Measurements from ENCODE around the gene RETREG1. TPM values are rescaled to one million over a fixed set of nuclear protein-coding genes. Genes with fewer than 3 reads are reported as not detected.

RETREG1 gene
- total and polyA plus RNA-seq, 2 experiments from 2014 or later = 23.8 to 24.0 TPM

DNA sequence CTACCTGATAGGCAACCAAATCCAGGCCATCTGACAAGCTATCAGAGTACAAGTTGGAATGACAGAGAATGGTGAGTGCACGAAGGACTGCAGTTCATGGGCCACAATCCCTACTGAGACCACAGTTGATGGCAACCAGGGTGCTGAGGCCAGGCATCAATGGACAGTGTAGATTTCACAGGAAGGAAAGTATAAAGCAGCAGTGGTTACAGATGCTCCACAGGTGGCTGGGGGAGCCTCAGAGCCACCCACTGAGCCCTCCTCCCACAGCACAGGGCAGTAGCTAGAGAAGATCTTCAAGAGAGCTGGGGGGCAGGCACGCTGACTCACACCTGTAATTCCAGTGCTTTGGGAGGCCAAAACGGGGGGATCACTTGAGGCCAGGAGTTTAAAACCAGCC, 49.4 kb downstream of the RETREG1 start:
- Histone ChIP-seq H3K27me3 (no peaks in the 10 kb centered on the region), H3K9me2 (replicated peaks; ENCODE audit: insufficient read depth) (no peaks in the 10 kb centered on the region), H3K27ac (no peak overlapping the region), H3K79me2 (no peaks in the 10 kb centered on the region), H2AFZ (no peak overlapping the region), H4K20me1 (ENCODE audit: insufficient read depth, poor library complexity, severe bottlenecking) (no peaks in the 10 kb centered on the region), H3K4me2 (no peak overlapping the region), H3K9me3 (ENCODE audit: low read depth) (no peaks in the 10 kb centered on the region), H3K36me3 (replicated peaks; ENCODE audit: insufficient read depth, low read depth) (no peaks in the 10 kb centered on the region), H3K4me1 (ENCODE audit: insufficient read depth) (no peaks in the 10 kb centered on the region), H3K4me3 (no peak overlapping the region)
- no peak for DNase-seq (ENCODE audit: low spot score)
- TF ChIP-seq, protein P1, sequence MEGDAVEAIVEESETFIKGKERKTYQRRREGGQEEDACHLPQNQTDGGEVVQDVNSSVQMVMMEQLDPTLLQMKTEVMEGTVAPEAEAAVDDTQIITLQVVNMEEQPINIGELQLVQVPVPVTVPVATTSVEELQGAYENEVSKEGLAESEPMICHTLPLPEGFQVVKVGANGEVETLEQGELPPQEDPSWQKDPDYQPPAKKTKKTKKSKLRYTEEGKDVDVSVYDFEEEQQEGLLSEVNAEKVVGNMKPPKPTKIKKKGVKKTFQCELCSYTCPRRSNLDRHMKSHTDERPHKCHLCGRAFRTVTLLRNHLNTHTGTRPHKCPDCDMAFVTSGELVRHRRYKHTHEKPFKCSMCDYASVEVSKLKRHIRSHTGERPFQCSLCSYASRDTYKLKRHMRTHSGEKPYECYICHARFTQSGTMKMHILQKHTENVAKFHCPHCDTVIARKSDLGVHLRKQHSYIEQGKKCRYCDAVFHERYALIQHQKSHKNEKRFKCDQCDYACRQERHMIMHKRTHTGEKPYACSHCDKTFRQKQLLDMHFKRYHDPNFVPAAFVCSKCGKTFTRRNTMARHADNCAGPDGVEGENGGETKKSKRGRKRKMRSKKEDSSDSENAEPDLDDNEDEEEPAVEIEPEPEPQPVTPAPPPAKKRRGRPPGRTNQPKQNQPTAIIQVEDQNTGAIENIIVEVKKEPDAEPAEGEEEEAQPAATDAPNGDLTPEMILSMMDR (IDR thresholded peaks at IDR 0.05; ENCODE audit: poor library complexity) = no peak
- 89% methylated on average over 3 of the region's 3 CpGs for WGBS (ENCODE audit: low lambda C conversion rate, missing lambda C conversion rate)

DNA sequence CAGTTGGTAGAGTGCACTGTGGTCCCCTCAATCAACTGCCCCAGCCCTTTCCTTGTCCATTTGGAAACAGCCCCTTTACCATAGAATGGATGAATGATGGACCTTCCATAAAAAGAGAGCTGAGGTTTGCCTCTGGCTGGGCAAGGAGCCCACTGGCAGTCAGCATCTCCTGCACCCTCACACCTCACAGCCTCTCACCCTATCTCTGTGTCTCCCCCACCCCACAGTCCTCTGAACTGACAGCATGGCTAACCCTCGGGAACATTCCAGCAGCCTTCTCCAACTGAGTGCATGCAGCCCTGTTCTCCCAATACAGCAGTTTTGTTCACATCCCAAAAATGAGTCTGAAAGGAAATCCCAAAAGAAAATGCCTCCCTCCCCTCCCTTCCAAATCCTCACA, 51.7 kb downstream of the RETREG1 start:
- H3K9me2 ChIP-seq (replicated peaks; ENCODE audit: insufficient read depth) = no peaks in the 10 kb centered on the region
- 73% methylated on average over 1 of the region's 1 CpG for WGBS (ENCODE audit: low lambda C conversion rate, missing lambda C conversion rate)
- no peaks in the 10 kb centered on the region for H3K27me3 ChIP-seq

DNA sequence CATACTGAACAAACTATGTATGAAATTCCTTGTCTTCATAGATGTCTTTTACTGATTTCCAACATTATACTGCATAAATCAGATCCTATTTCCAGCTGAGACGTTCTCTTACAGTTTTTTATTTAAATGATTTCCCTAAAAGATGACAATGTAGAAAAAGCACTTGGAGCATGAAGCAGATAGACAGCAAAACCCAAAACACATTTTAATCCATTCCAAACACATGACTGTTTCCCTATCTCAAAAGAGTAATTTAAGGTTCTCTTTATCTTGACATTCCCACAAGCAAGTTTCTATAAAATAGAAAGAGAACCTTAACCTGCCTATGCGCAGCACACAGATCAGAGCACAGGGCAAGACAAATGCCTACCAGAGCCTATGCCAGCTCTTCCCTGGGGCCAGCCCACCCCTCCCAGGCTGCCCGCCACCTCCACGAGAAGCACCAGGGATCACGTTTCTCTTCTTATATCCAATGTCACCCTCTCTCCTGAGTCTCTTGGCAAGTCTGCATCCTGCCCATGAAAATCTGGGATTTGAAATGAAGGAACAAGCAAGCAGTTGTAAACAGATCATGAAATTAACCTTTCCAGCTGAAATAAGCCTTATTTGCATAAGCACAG, 52.4 kb downstream of the RETREG1 start:
- WGBS (ENCODE audit: low lambda C conversion rate, missing lambda C conversion rate) = 81% methylated on average over 5 of the region's 5 CpGs
- Histone ChIP-seq H3K9me2 (replicated peaks; ENCODE audit: insufficient read depth) (no peaks in the 10 kb centered on the region), H3K4me3 (no peak overlapping the region), H2AFZ (no peak overlapping the region), H3K27ac (no peak overlapping the region), H3K36me3 (replicated peaks; ENCODE audit: insufficient read depth, low read depth) (no peaks in the 10 kb centered on the region), H4K20me1 (ENCODE audit: insufficient read depth, poor library complexity, severe bottlenecking) (no peaks in the 10 kb centered on the region), H3K79me2 (no peaks in the 10 kb centered on the region), H3K4me2 (no peak overlapping the region), H3K27me3 (no peaks in the 10 kb centered on the region), H3K4me1 (ENCODE audit: insufficient read depth) (no peaks in the 10 kb centered on the region), H3K9me3 (ENCODE audit: low read depth) (no peaks in the 10 kb centered on the region)
- no peak for DNase-seq (ENCODE audit: low spot score)
- no peak for TF ChIP-seq EZH2phosphoT487 (IDR thresholded peaks at IDR 0.05; ENCODE audit: low read depth, severe bottlenecking, unreplicated experiment)
- TF ChIP-seq, protein P1 (IDR thresholded peaks at IDR 0.05; ENCODE audit: poor library complexity) = no peak
- no peak for TF ChIP-seq EZH2 (IDR thresholded peaks at IDR 0.05; ENCODE audit: borderline replicate concordance)

More for the DNA sequence above, 51.7 kb downstream of the RETREG1 start:
- Histone ChIP-seq H3K36me3 (replicated peaks; ENCODE audit: insufficient read depth, low read depth) (no peaks in the 10 kb centered on the region), H3K9me3 (ENCODE audit: low read depth) (no peaks in the 10 kb centered on the region), H3K79me2 (no peaks in the 10 kb centered on the region), H4K20me1 (ENCODE audit: insufficient read depth, poor library complexity, severe bottlenecking) (no peaks in the 10 kb centered on the region), H3K4me2 (no peak overlapping the region), H3K4me3 (no peak overlapping the region), H3K27ac (no peak overlapping the region), H3K4me1 (ENCODE audit: insufficient read depth) (no peaks in the 10 kb centered on the region), H2AFZ (no peak overlapping the region)
- no peak for TF ChIP-seq EZH2 (IDR thresholded peaks at IDR 0.05; ENCODE audit: borderline replicate concordance)
- no peak for DNase-seq (ENCODE audit: low spot score)

DNA sequence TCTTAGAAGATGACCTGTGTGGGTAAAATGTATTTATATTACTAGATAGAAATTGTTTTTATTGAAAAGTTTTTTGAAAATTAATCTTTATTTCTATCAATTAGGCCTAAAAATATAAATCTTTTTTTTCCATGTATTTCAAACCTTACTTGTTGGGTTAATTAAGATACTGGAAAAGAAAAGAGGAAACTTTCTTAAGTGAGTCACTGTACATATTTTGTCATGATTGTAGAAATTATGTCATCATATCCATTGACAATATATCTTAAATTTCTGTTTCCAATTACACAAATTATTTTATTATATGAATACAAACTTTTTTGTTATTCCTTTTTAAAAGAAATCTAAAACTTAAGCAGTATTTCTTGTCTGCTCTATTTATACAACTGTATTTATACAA, 53.1 kb downstream of the RETREG1 start:
- Histone ChIP-seq H2AFZ (no peak overlapping the region), H3K79me2 (no peaks in the 10 kb centered on the region), H3K27me3 (no peaks in the 10 kb centered on the region), H3K4me2 (no peak overlapping the region), H3K9me2 (replicated peaks; ENCODE audit: insufficient read depth) (no peaks in the 10 kb centered on the region), H3K9me3 (ENCODE audit: low read depth) (no peaks in the 10 kb centered on the region), H3K36me3 (replicated peaks; ENCODE audit: insufficient read depth, low read depth) (no peaks in the 10 kb centered on the region), H3K27ac (no peak overlapping the region), H3K4me3 (no peak overlapping the region), H3K4me1 (ENCODE audit: insufficient read depth) (no peaks in the 10 kb centered on the region), H4K20me1 (ENCODE audit: insufficient read depth, poor library complexity, severe bottlenecking) (no peaks in the 10 kb centered on the region)
- TF ChIP-seq EZH2phosphoT487 (IDR thresholded peaks at IDR 0.05; ENCODE audit: low read depth, severe bottlenecking, unreplicated experiment) = no peak
- no peak for TF ChIP-seq EZH2 (IDR thresholded peaks at IDR 0.05; ENCODE audit: borderline replicate concordance)
- TF ChIP-seq, protein P1 (IDR thresholded peaks at IDR 0.05; ENCODE audit: poor library complexity) = no peak
- no peak for DNase-seq (ENCODE audit: low spot score)
